ENCODE results near the gene GALM.

GALM gene

GRCh38 chr2:38745267-38745666, 79.4 kb downstream of the GALM start:
- TF ChIP-seq POLR2AphosphoS5 (IDR thresholded peaks at IDR 0.05; ENCODE audit: low read depth, low read length): no peak
- no peak for TF ChIP-seq SIN3A (IDR thresholded peaks at IDR 0.05; ENCODE audit: borderline replicate concordance, insufficient read depth, low read length)
- TF ChIP-seq REST (IDR thresholded peaks at IDR 0.05; ENCODE audit: insufficient read depth in 1 of 2, low read depth in 2 of 2, low read length in 2 of 2): no peak
- TF ChIP-seq TAF1 (IDR thresholded peaks at IDR 0.05; ENCODE audit: borderline replicate concordance, insufficient read depth, low read length): no peak
- no peak for TF ChIP-seq FOXP2 (optimal IDR thresholded peaks at IDR 0.05; ENCODE audit: borderline replicate concordance, extremely low read depth, extremely low read length, insufficient read depth)

GRCh38 chr2:38747007-38747424, 81.1 kb downstream of the GALM start:
- TF ChIP-seq SIN3A (IDR thresholded peaks at IDR 0.05; ENCODE audit: borderline replicate concordance, insufficient read depth, low read length): no peak
- TF ChIP-seq POLR2AphosphoS5 (IDR thresholded peaks at IDR 0.05; ENCODE audit: low read depth, low read length): no peak
- no peak for TF ChIP-seq FOXP2 (optimal IDR thresholded peaks at IDR 0.05; ENCODE audit: borderline replicate concordance, extremely low read depth, extremely low read length, insufficient read depth)
- TF ChIP-seq REST (IDR thresholded peaks at IDR 0.05; ENCODE audit: insufficient read depth in 1 of 2, low read depth in 2 of 2, low read length in 2 of 2): no peak
- TF ChIP-seq TAF1 (IDR thresholded peaks at IDR 0.05; ENCODE audit: borderline replicate concordance, insufficient read depth, low read length): no peak

GRCh38 chr2:38747819-38748218, 81.9 kb downstream of the GALM start:
- TF ChIP-seq FOXP2 (optimal IDR thresholded peaks at IDR 0.05; ENCODE audit: borderline replicate concordance, extremely low read depth, extremely low read length, insufficient read depth): no peak
- no peak for TF ChIP-seq POLR2AphosphoS5 (IDR thresholded peaks at IDR 0.05; ENCODE audit: low read depth, low read length)
- no peak for TF ChIP-seq REST (IDR thresholded peaks at IDR 0.05; ENCODE audit: insufficient read depth in 1 of 2, low read depth in 2 of 2, low read length in 2 of 2)
- no peak for TF ChIP-seq TAF1 (IDR thresholded peaks at IDR 0.05; ENCODE audit: borderline replicate concordance, insufficient read depth, low read length)
- TF ChIP-seq SIN3A (IDR thresholded peaks at IDR 0.05; ENCODE audit: borderline replicate concordance, insufficient read depth, low read length): no peak

GRCh38 chr2:38748391-38748790, 82.5 kb downstream of the GALM start:
- TF ChIP-seq FOXP2 (optimal IDR thresholded peaks at IDR 0.05; ENCODE audit: borderline replicate concordance, extremely low read depth, extremely low read length, insufficient read depth) (no peak), TAF1 (IDR thresholded peaks at IDR 0.05; ENCODE audit: borderline replicate concordance, insufficient read depth, low read length) (no peak), REST (IDR thresholded peaks at IDR 0.05; ENCODE audit: insufficient read depth in 1 of 2, low read depth in 2 of 2, low read length in 2 of 2) (no peak), POLR2AphosphoS5 (IDR thresholded peaks at IDR 0.05; ENCODE audit: low read depth, low read length) (no peak), SIN3A (IDR thresholded peaks at IDR 0.05; ENCODE audit: borderline replicate concordance, insufficient read depth, low read length) (no peak)

Data from PFSK-1 (cell line).